Measurements from ENCODE around the gene DNAH7. TPM values are rescaled to one million over a fixed set of nuclear protein-coding genes. Genes with fewer than 3 reads are reported as not detected.

Gene DNAH7
- total and polyA plus RNA-seq, 2 donors (not counting 1 experiment from before 2014, with no cell fraction given), result 0.37 to 0.99 TPM

GRCh38 chr2:195823206-195823605 is 245.4 kb downstream of the DNAH7 start:
- peaks cover 5% of the 10 kb centered on the region for H3K4me1 ChIP-seq (ENCODE audit: control insufficient read depth, extremely low read depth, insufficient read depth, low read length)
- peak overlapping the region; percentile 7 for H2AFZ ChIP-seq (ENCODE audit: low read length)
- TF ChIP-seq EZH2 (IDR thresholded peaks at IDR 0.05; ENCODE audit: low read length, missing control alignments) (no peak), CTCF (conservative IDR thresholded peaks at IDR 0.05 in 1 of 2, IDR thresholded peaks at IDR 0.05 in 1 of 2; ENCODE audit: low read depth in 1 of 2, low read length in 2 of 2) (no peak)

GRCh38 chr2:195821566-195821932 is 247.1 kb downstream of the DNAH7 start:
- Histone ChIP-seq H3K79me2 (ENCODE audit: control insufficient read depth, insufficient read depth, low read length) (no peaks in the 10 kb centered on the region), H3K4me1 (ENCODE audit: control insufficient read depth, extremely low read depth, insufficient read depth, low read length) (peaks cover 5% of the 10 kb centered on the region), H3K27ac (ENCODE audit: insufficient read depth, low read length) (no peak overlapping the region), H4K20me1 (ENCODE audit: control insufficient read depth, extremely low read depth, insufficient read depth, low read length) (no peaks in the 10 kb centered on the region), H3K4me3 (replicated peaks in 1 of 4; ENCODE audit: control extremely low read depth in 1 of 4, insufficient read depth in 1 of 4, low read depth in 3 of 4, low read length in 4 of 4) (no peak overlapping the region), H3K4me2 (ENCODE audit: extremely low read depth, insufficient read depth, low read length) (no peak overlapping the region), H3K9ac (ENCODE audit: insufficient read depth, low read length) (no peak overlapping the region), H3K27me3 (ENCODE audit: control insufficient read depth, insufficient read depth, low read length) (no peaks in the 10 kb centered on the region), H3K36me3 (ENCODE audit: control insufficient read depth, insufficient read depth, low read length) (no peaks in the 10 kb centered on the region), H2AFZ (ENCODE audit: low read length) (no peak overlapping the region), H3K9me3 (ENCODE audit: control insufficient read depth, insufficient read depth, low read depth, low read length) (no peaks in the 10 kb centered on the region)
- no peak for TF ChIP-seq CTCF (conservative IDR thresholded peaks at IDR 0.05 in 1 of 2, IDR thresholded peaks at IDR 0.05 in 1 of 2; ENCODE audit: low read depth in 1 of 2, low read length in 2 of 2)
- TF ChIP-seq EZH2 (IDR thresholded peaks at IDR 0.05; ENCODE audit: low read length, missing control alignments), result no peak
- no peak for DNase-seq (ENCODE audit: low read depth in 2 of 2)

More at GRCh38 chr2:195823206-195823605, 245.4 kb downstream of the DNAH7 start:
- Histone ChIP-seq H3K9ac (ENCODE audit: insufficient read depth, low read length) (no peak overlapping the region), H3K27me3 (ENCODE audit: control insufficient read depth, insufficient read depth, low read length) (no peaks in the 10 kb centered on the region), H3K27ac (ENCODE audit: insufficient read depth, low read length) (no peak overlapping the region), H3K4me3 (replicated peaks in 1 of 4; ENCODE audit: control extremely low read depth in 1 of 4, insufficient read depth in 1 of 4, low read depth in 3 of 4, low read length in 4 of 4) (no peak overlapping the region), H3K79me2 (ENCODE audit: control insufficient read depth, insufficient read depth, low read length) (no peaks in the 10 kb centered on the region), H3K4me2 (ENCODE audit: extremely low read depth, insufficient read depth, low read length) (no peak overlapping the region), H3K36me3 (ENCODE audit: control insufficient read depth, insufficient read depth, low read length) (no peaks in the 10 kb centered on the region), H4K20me1 (ENCODE audit: control insufficient read depth, extremely low read depth, insufficient read depth, low read length) (no peaks in the 10 kb centered on the region), H3K9me3 (ENCODE audit: control insufficient read depth, insufficient read depth, low read depth, low read length) (no peaks in the 10 kb centered on the region)
- DNase-seq (ENCODE audit: low read depth in 2 of 2), result no peak

GRCh38 chr2:195820867-195821565 is 247.6 kb downstream of the DNAH7 start:
- no peak for DNase-seq (ENCODE audit: low read depth in 2 of 2)

More at GRCh38 chr2:195820867-195821565, 247.6 kb downstream of the DNAH7 start:
- H3K4me1 ChIP-seq (ENCODE audit: control insufficient read depth, extremely low read depth, insufficient read depth, low read length), result peaks cover 5% of the 10 kb centered on the region
- no peaks in the 10 kb centered on the region for H3K27me3 ChIP-seq (ENCODE audit: control insufficient read depth, insufficient read depth, low read length)
- no peak overlapping the region for H3K27ac ChIP-seq (ENCODE audit: insufficient read depth, low read length)
- H3K4me2 ChIP-seq (ENCODE audit: extremely low read depth, insufficient read depth, low read length), result no peak overlapping the region
- no peaks in the 10 kb centered on the region for H3K36me3 ChIP-seq (ENCODE audit: control insufficient read depth, insufficient read depth, low read length)
- H3K9ac ChIP-seq (ENCODE audit: insufficient read depth, low read length), result no peak overlapping the region
- H3K9me3 ChIP-seq (ENCODE audit: control insufficient read depth, insufficient read depth, low read depth, low read length), result no peaks in the 10 kb centered on the region
- H2AFZ ChIP-seq (ENCODE audit: low read length), result no peak overlapping the region
- no peak overlapping the region for H3K4me3 ChIP-seq (replicated peaks in 1 of 4; ENCODE audit: control extremely low read depth in 1 of 4, insufficient read depth in 1 of 4, low read depth in 3 of 4, low read length in 4 of 4)
- no peak for TF ChIP-seq CTCF (conservative IDR thresholded peaks at IDR 0.05 in 1 of 2, IDR thresholded peaks at IDR 0.05 in 1 of 2; ENCODE audit: low read depth in 1 of 2, low read length in 2 of 2)
- no peak for TF ChIP-seq EZH2 (IDR thresholded peaks at IDR 0.05; ENCODE audit: low read length, missing control alignments)
- no peaks in the 10 kb centered on the region for H3K79me2 ChIP-seq (ENCODE audit: control insufficient read depth, insufficient read depth, low read length)
- H4K20me1 ChIP-seq (ENCODE audit: control insufficient read depth, extremely low read depth, insufficient read depth, low read length), result no peaks in the 10 kb centered on the region

Data from fibroblast of lung (primary cell).